Naive thymus-derived CD8-positive, alpha-beta T cell (primary cell): Measurements from ENCODE around the gene XPO1. TPM values are rescaled to one million over a fixed set of nuclear protein-coding genes. Genes with fewer than 3 reads are reported as not detected.
A peak's percentile ranks its signal among the peaks of the same experiment; 100 is the strongest.
"Not testable (repeated sequence)": the region's sequence is repeated elsewhere in the genome, so short reads cannot be mapped to it uniquely, and the experiment has no call there.

Experiments
- ATAC-seq, 2 donors: fragments of 150-1000 bp; cut with Tn5 transposase in 1 of 2; sonication (Bioruptor Pico), chemical (Tn5 transposase) in 1 of 2; 1 replicate in 1 of 2; 2 replicates in 1 of 2; pipeline ENCODE4 v1.10.0; 2021; ENCODE audit warnings: mild to moderate bottlenecking in 2 of 2, moderate library complexity in 2 of 2
- POLR2A ChIA-PET: fragments of 350-600 bp; sonication (Branson Sonifier 250); formaldehyde crosslinking; loops from one replicate; lab custom pipeline; 2021; ENCODE audit warnings: antibody characterized with exemption; lab: Charles Lee
- DNase-seq, 10 donors: peaks; one replicate each; pipeline versions ENCODE4 v3.0.0 to v3.0.0-alpha.2; 2020 to 2022
- H3K27ac Mint-ChIP-seq, 10 donors: one replicate each; pipeline ENCODE4 v1.8.0; 2020 to 2022; ENCODE audit warnings: mild to moderate bottlenecking in 10 of 10, mixed read lengths in 10 of 10, moderate library complexity in 4 of 10, inconsistent platforms in 1 of 10
- H3K27me3 Mint-ChIP-seq, 5 donors: one replicate each; pipeline ENCODE4 v1.8.0; 2021 to 2022; ENCODE audit warnings: mixed read lengths in 5 of 5
- H3K36me3 Mint-ChIP-seq, 3 donors: one replicate each; pipeline ENCODE4 v1.8.0; 2020 to 2022; ENCODE audit warnings: mixed read lengths in 3 of 3, mild to moderate bottlenecking in 2 of 3, inconsistent platforms in 1 of 3
- H3K4me1 Mint-ChIP-seq, 4 donors: one replicate each; pipeline ENCODE4 v1.8.0; 2021 to 2022; ENCODE audit warnings: mixed read lengths in 4 of 4
- H3K4me3 Mint-ChIP-seq, 10 donors: one replicate each; pipeline ENCODE4 v1.8.0; 2020 to 2022; ENCODE audit warnings: mild to moderate bottlenecking in 10 of 10, mixed read lengths in 10 of 10, moderate library complexity in 6 of 10, inconsistent platforms in 1 of 10
- H3K9me3 Mint-ChIP-seq, 9 donors: one replicate each; pipeline ENCODE4 v1.8.0; 2020 to 2022; ENCODE audit warnings: mixed read lengths in 9 of 9, mild to moderate bottlenecking in 3 of 9, inconsistent platforms in 1 of 9, moderate library complexity in 1 of 9
- polyA plus RNA-seq, 3 donors: library from polyadenylated mRNA; unstranded; fragments of 300-500 nt; fragmentation: Illumina TruSeq; gene quantifications; one replicate each; pipeline ENCODE4 v1.2.3, GENCODE V29; 2021
- total RNA-seq, 8 experiments: library from RNA in 2 of 8; stranded (reverse) in 2 of 8; gene quantifications; one replicate each; pipeline ENCODE4 v1.2.3 and lab custom pipeline; 2021 to 2026

Gene XPO1
- total and polyA plus RNA-seq, 5 experiments from 2014 or later: 27.3 to 221 (median 43.5) TPM

DNA sequence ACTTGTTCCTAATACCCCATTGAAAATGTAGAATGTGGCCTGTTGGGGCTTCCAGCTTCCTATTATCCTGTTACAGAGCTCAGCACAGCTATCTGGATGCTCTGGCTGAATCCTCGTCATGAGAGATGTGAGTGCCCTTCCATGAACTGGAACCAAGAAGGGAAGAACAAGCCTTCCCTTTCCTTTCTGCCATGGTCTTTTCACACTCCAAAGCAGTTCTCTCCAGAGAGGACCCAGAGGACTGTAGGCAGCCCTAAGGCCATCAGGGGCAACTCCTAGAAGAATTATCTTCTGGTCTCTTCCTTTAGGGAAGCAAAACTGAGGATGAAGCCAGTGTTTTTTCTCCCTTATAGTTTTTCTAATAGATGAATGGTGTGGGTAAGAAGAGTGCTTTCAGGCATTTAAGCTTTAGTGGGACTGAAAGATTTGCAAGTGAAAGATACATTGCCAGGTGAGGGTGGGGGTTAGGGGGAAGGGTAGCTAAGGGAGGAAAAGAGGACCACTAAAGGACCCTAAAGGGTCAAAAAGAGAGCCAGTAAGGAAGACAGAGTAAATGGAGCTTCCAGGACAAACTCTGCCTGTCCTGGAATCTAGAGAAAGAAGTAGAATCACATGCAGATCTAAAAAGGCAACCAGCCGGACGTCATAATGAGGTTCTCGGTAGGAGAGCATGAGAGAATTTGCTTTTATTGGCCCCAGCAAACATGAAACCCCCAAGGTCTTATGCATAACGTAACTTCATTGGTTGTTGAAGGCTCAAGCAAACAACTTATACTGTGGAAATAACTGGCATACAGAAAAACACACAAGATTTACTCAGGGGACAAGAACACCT is 12.4 kb upstream of the XPO1 start:
- no peak overlapping the region for H3K4me3 Mint-ChIP-seq
- DNase-seq (no peak), ATAC-seq (no peak)
- H3K36me3 Mint-ChIP-seq: no peaks in the 10 kb centered on the region
- no peaks in the 10 kb centered on the region for H3K9me3 Mint-ChIP-seq
- no peaks in the 10 kb centered on the region for H3K4me1 Mint-ChIP-seq
- POLR2A ChIA-PET: interaction anchor here (0.7 to 2.0 kb wide), 2 partner anchors 12 to 26 kb away, joined by 3 to 8 read pairs; partner anchors contain the start of gene XPO1
- no peaks in the 10 kb centered on the region for H3K27me3 Mint-ChIP-seq
- no peak overlapping the region for H3K27ac Mint-ChIP-seq

DNA sequence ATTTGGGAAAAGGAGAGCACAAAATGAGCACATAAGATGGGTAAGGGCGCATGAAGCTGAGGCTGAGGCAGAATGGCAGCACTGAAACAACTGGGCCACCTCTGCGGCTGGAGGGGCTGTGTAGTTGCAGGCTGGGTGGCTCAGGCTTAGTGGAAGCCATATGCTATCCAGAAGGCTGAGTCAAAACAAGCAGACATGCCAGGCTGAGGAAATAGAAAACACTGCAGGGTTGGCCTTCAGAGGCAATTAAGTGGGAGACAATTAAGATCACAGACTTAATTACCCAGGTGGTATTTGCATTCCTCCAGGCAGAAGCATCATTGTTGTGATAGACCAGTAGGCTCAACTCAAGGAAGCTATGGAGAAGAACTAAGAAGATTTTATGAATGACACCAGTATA is 11.4 kb upstream of the XPO1 start:
- ATAC-seq (no peak), DNase-seq (no peak)
- H3K9me3 Mint-ChIP-seq: no peaks in the 10 kb centered on the region
- no peak overlapping the region for H3K27ac Mint-ChIP-seq
- H3K27me3 Mint-ChIP-seq: no peaks in the 10 kb centered on the region
- no peaks in the 10 kb centered on the region for H3K36me3 Mint-ChIP-seq
- POLR2A ChIA-PET: interaction anchor here (0.7 to 2.0 kb wide), 2 partner anchors 11 to 27 kb away, joined by 3 to 8 read pairs; partner anchors contain the start of gene XPO1
- H3K4me3 Mint-ChIP-seq: no peak overlapping the region
- H3K4me1 Mint-ChIP-seq: no peaks in the 10 kb centered on the region

DNA sequence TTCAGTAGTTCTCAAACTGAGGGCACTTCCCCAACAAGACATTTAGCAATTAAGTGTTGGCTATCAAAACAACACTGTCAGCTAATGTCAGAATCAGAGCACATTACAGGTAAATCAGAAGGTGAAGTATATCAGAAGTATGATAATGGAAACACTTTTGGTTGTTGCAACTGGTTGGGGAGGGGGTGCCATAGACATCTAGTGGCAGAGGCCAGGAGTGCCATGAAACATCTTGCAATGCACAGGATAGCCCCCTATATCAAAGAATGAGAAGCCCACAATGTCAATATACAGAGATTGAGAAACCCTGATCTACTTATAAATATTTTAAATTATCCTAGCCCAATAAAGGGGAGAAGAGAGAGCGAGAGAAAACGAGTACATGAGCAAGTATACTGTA is 4.9 kb upstream of the XPO1 start:
- ATAC-seq (no peak), DNase-seq (peak in 1 of 10 donors; percentile 8)
- POLR2A ChIA-PET: interaction anchor here (0.6 kb wide), 1 partner anchor 74 kb away, joined by 3 read pairs; no protein-coding TSS in a partner anchor
- H3K4me3 Mint-ChIP-seq: no peak overlapping the region
- no peak overlapping the region for H3K27ac Mint-ChIP-seq
- H3K36me3 Mint-ChIP-seq: peaks cover 0 to 1% (median 0%) of the 10 kb centered on the region in 3 donors
- H3K4me1 Mint-ChIP-seq: peaks cover 7 to 11% (median 10%) of the 10 kb centered on the region in 4 donors
- H3K9me3 Mint-ChIP-seq: no peaks in the 10 kb centered on the region
- H3K27me3 Mint-ChIP-seq: peaks cover 0 to 2% (median 0%) of the 10 kb centered on the region in 5 donors

DNA sequence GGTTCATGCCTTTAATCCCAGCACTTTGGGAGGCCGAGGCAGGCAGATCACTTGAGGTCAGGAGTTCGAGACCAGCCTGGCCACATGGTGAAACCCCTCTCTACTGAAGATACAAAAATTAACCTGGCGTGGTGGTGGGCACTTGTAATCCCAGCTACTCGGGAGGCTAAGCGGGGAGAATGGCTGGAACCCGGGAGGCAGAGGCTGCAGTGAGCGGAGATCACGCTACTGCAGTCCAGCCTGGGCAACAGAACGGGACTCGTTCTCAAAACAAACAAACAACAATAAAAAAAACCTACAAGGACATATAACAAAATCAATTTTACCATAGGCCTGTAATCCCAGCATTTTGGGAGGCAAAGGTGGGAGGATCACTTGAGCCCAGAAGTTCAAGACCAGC is 2.0 kb upstream of the XPO1 start:
- H3K4me3 Mint-ChIP-seq: peak overlapping the region in 2 of 10 donors; percentile 45 to 46
- not testable (repeated sequence) for H3K36me3 Mint-ChIP-seq, DNase-seq, H3K9me3 Mint-ChIP-seq, ATAC-seq, H3K27me3 Mint-ChIP-seq
- peaks cover 22 to 29% (median 25%) of the 10 kb centered on the region in 4 donors for H3K4me1 Mint-ChIP-seq
- H3K27ac Mint-ChIP-seq: peak overlapping the region in 5 of 10 donors; percentile 30 to 75 (median 55)
- POLR2A ChIA-PET: interaction anchor here (0.6 to 5.6 kb wide), 3 partner anchors 55 to 363 kb away, joined by 4 to 79 read pairs (median 19); partner anchors contain the start of gene USP34

DNA sequence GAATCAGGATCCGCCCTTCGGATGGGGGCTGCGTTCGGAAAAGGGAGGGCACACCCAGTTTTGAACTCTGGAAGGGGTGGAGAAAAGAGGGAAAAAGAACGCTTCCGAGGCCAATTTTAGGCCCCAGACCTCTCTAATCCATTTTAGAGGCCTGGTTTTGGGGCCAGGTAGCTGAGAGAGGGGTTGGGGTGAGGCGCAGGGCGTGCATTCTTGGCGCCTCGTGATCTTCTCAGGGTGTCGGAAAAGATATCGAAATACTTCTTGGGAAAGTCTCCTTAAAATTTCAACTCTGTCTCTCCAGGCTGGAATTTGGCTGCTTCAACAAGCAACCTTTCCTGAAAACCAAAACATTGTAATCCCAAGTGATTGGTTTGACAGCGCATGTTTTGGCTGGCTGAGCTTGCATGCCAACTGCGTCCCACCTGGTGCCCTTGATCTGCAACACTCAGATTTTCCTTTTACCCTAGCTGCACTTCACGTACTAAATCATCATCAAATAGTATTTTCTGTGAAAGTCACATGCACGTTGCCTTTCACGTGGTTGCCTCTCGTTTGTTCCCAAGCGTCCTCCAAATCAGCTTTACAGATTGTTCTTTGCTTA is 864 bp upstream of the XPO1 start:
- Mint-ChIP-seq H3K4me3 (peak overlapping the region; percentile 89 to 99 (median 96)), H3K9me3 (no peaks in the 10 kb centered on the region), H3K4me1 (peaks cover 25 to 39% (median 35%) of the 10 kb centered on the region in 4 donors), H3K27ac (peak overlapping the region; percentile 95 to 100 (median 100)), H3K36me3 (peaks cover 0 to 4% (median 3%) of the 10 kb centered on the region in 3 donors), H3K27me3 (peaks cover 0 to 2% (median 0%) of the 10 kb centered on the region in 5 donors)
- DNase-seq: peak; percentile 5 to 79 (median 54)
- POLR2A ChIA-PET: interaction anchor here (0.6 to 5.6 kb wide), 18 partner anchors 10 to 659 kb away, joined by 3 to 79 read pairs (median 8); partner anchors contain the start of genes REL and USP34
- ATAC-seq: no peak

DNA sequence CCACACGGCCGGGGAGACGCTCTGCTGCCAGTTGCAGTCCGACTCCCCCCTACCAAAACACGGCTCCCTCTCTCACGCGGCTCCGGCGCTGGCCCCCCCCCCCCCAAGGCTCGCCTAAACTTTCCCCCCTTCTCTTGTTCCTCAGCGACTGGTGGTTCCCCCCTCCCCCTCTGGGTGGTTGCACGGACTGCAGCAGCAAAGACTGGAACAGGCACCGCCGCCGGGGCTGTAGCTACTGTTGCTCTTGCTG is 281 bp downstream of the XPO1 start:
- ATAC-seq (no peak), DNase-seq (no peak)
- Mint-ChIP-seq H3K4me1 (peaks cover 24 to 49% (median 38%) of the 10 kb centered on the region in 4 donors), H3K9me3 (no peaks in the 10 kb centered on the region), H3K27me3 (peaks cover 0 to 2% (median 0%) of the 10 kb centered on the region in 5 donors), H3K27ac (peak overlapping the region; percentile 95 to 100 (median 100)), H3K36me3 (peaks cover 0 to 7% (median 4%) of the 10 kb centered on the region in 3 donors), H3K4me3 (peak overlapping the region; percentile 89 to 99 (median 96))
- POLR2A ChIA-PET: interaction anchor here (0.6 to 5.6 kb wide), 30 partner anchors 9 to 657 kb away, joined by 3 to 79 read pairs (median 5); partner anchors contain the start of genes COMMD1, FAM161A, PEX13 and REL

DNA sequence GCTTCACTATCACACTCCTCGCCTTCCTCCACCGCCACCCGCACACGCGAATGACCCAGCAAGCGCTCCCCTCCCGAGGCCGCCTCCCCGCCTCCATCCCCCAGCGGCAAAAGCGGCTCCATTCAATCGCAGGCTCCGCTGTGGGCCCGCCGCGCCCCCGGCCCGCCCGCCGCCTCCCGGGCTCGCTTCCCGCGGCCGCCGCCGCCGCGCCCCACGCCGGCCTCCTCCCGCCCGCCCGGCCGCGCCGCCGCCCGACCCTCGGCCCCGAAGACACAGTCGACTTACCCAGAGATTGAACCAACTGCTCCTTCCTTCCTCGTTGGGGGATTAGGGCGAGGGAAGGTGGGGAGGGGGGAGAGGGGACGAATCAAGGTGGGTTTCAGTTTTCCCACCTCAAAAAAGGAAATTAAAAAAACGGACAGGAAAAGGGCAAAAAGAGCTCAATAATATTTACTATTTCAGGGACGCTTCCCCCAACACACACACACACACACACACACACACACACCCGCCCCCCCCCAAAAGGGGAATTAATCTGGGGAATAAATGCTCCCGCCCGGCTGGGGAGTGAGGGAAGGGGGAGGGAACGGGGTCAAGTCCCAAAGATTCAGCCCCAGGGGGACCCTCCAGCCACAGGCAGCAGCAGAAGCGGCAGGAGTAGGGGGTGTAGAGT is 743 bp downstream of the XPO1 start:
- Mint-ChIP-seq H3K9me3 (no peaks in the 10 kb centered on the region), H3K4me3 (peak overlapping the region; percentile 89 to 99 (median 96)), H3K36me3 (peaks cover 0 to 11% (median 4%) of the 10 kb centered on the region in 3 donors), H3K27me3 (peaks cover 0 to 2% (median 0%) of the 10 kb centered on the region in 5 donors), H3K27ac (peak overlapping the region; percentile 86 to 100 (median 100)), H3K4me1 (peaks cover 24 to 53% (median 39%) of the 10 kb centered on the region in 4 donors)
- peak in 9 of 10 donors; percentile 10 to 61 (median 28) for DNase-seq
- no peak for ATAC-seq
- POLR2A ChIA-PET: interaction anchor here (0.6 to 5.6 kb wide), 27 partner anchors 13 to 657 kb away, joined by 3 to 79 read pairs (median 5); partner anchors contain the start of genes COMMD1, FAM161A, REL and USP34

DNA sequence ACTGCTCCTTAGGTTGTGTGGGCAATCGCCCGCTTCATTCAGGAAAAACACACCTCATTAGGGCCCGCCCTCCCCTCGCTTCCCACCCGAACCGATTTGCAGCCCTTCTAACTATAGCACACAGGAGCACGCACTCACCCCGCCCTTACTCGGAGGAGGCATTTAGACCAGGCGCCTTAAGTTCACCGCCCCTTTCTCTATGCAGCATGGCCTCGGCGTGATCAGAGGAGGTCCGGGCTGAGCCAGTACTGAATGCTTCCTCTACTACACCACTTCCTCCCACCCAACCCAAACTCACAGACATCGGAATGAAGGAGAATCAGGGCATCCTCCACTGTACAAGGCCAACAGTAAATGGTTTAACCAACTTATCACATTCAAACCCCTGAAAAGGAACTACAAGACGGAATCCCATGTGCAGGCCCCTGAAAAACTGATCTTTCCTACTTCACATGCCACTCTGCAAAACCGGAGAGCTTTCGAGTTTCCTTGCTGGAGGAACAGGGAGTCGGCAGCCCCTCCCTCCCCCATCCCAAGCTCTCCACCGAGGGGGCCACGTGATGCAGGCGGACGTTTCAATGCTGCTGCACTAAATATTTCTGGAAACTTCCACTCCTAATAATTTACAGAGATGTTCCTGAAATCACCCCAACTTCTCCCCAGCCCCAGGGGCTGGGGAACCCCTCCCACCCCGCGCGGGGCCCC is 1.4 kb downstream of the XPO1 start:
- ATAC-seq (peak; percentile 61), DNase-seq (peak; percentile 67 to 93 (median 84))
- H3K4me3 Mint-ChIP-seq: peak overlapping the region; percentile 89 to 96 (median 95)
- H3K4me1 Mint-ChIP-seq: peaks cover 24 to 56% (median 39%) of the 10 kb centered on the region in 4 donors
- POLR2A ChIA-PET: interaction anchor here (0.6 to 5.6 kb wide), 11 partner anchors 28 to 392 kb away, joined by 3 to 79 read pairs (median 7); partner anchors contain the start of gene USP34
- peak overlapping the region; percentile 89 to 99 (median 96) for H3K27ac Mint-ChIP-seq
- peaks cover 0 to 16% (median 4%) of the 10 kb centered on the region in 3 donors for H3K36me3 Mint-ChIP-seq
- no peaks in the 10 kb centered on the region for H3K9me3 Mint-ChIP-seq
- H3K27me3 Mint-ChIP-seq: peaks cover 0 to 2% (median 0%) of the 10 kb centered on the region in 5 donors

DNA sequence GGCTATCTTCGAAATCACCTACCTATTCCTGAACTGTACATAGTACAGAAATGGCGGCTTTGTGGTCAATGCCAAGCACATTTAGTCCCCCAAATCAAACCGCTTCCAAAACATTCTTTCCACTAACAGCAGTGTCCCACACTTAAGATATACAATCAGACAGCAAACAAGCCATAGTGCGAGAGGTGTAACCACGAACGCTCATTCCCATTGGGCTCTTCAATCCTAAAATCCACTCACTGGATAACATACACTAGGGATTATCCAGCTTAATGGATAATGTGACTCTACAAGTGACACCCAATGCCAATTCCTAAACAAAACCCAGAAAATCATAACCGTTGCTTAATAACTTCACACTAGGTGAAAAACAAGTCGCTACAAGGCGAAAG is 2.0 kb downstream of the XPO1 start:
- POLR2A ChIA-PET: interaction anchor here (1.2 to 5.6 kb wide), 3 partner anchors 43 to 110 kb away, joined by 3 to 79 read pairs (median 49); partner anchors contain the start of gene USP34
- Mint-ChIP-seq H3K27me3 (peaks cover 0 to 2% (median 0%) of the 10 kb centered on the region in 5 donors), H3K36me3 (peaks cover 0 to 20% (median 4%) of the 10 kb centered on the region in 3 donors), H3K4me1 (peaks cover 24 to 62% (median 44%) of the 10 kb centered on the region in 4 donors), H3K4me3 (peak overlapping the region; percentile 89 to 96 (median 95)), H3K27ac (peak overlapping the region; percentile 89 to 99 (median 96)), H3K9me3 (no peaks in the 10 kb centered on the region)
- DNase-seq (peak in 2 of 10 donors; percentile 5 to 24), ATAC-seq (no peak)

DNA sequence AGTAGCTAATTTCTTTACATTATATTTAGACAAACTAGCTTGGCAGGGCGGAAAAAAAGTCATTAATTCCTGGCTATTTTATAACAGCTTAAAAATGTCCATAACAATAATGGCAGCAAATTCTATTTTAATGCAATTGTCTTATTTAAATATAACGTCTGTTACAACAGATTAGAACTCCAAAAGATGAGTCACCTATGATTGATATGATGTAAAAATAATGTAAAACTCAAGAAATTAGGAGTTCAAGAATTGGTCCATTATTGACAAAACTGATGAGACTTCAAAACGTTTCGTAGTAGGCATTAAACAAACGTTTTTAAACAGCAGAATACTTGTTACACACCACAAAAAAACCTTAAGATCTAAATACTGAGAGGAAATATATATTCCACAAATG is 2.7 kb downstream of the XPO1 start:
- POLR2A ChIA-PET: interaction anchor here (1.2 to 5.6 kb wide), 2 partner anchors 42 to 66 kb away, joined by 3 to 79 read pairs; partner anchors contain the start of gene USP34
- H3K27ac Mint-ChIP-seq: peak overlapping the region in 9 of 10 donors; percentile 66 to 97 (median 95)
- peak overlapping the region; percentile 89 to 96 (median 95) for H3K4me3 Mint-ChIP-seq
- H3K27me3 Mint-ChIP-seq: peaks cover 0 to 2% (median 0%) of the 10 kb centered on the region in 5 donors
- no peaks in the 10 kb centered on the region for H3K9me3 Mint-ChIP-seq
- peaks cover 26 to 69% (median 50%) of the 10 kb centered on the region in 4 donors for H3K4me1 Mint-ChIP-seq
- ATAC-seq (no peak), DNase-seq (no peak)
- peaks cover 0 to 20% (median 4%) of the 10 kb centered on the region in 3 donors for H3K36me3 Mint-ChIP-seq

DNA sequence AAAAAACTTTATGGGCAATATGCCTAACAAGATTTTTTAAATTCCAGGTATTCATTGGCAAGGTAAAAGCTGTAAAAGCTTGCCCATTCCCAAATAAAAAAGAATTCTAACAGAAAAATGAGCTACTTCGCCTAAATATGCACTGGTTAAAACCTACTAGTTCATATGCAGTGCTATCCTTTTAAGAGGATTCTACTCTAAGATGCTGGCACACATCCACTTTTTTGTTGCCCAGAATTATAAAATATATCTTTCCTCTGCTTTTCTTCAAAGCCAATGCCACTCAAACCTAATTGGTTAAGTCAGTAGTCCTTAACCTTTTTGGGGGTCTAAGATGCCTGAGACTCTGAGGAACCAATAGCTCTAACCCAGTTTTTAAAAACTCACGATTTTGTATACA is 3.2 kb downstream of the XPO1 start:
- DNase-seq (no peak), ATAC-seq (no peak)
- Mint-ChIP-seq H3K27ac (peak overlapping the region in 7 of 10 donors; percentile 12 to 95 (median 82)), H3K4me1 (peaks cover 29 to 74% (median 55%) of the 10 kb centered on the region in 4 donors), H3K9me3 (no peaks in the 10 kb centered on the region), H3K27me3 (peaks cover 0 to 2% (median 0%) of the 10 kb centered on the region in 5 donors), H3K36me3 (peaks cover 0 to 20% (median 4%) of the 10 kb centered on the region in 3 donors), H3K4me3 (peak overlapping the region; percentile 89 to 96 (median 95))
- POLR2A ChIA-PET: interaction anchor here (0.6 to 5.6 kb wide), 4 partner anchors 42 to 163 kb away, joined by 3 to 79 read pairs (median 3); partner anchors contain the start of gene USP34
